NCI-H1105 (cell line): Measurements from ENCODE around the gene PCGF6.
"Not testable (repeated sequence)": the region's sequence is repeated elsewhere in the genome, so short reads cannot be mapped to it uniquely, and the experiment has no call there.

ENCODE experiments used
- DNase-seq: peaks from one replicate; lab custom pipeline; 2025; lab: John Stamatoyannopoulos, UW

The PCGF6 gene, protein sequence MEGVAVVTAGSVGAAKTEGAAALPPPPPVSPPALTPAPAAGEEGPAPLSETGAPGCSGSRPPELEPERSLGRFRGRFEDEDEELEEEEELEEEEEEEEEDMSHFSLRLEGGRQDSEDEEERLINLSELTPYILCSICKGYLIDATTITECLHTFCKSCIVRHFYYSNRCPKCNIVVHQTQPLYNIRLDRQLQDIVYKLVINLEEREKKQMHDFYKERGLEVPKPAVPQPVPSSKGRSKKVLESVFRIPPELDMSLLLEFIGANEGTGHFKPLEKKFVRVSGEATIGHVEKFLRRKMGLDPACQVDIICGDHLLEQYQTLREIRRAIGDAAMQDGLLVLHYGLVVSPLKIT

DNA sequence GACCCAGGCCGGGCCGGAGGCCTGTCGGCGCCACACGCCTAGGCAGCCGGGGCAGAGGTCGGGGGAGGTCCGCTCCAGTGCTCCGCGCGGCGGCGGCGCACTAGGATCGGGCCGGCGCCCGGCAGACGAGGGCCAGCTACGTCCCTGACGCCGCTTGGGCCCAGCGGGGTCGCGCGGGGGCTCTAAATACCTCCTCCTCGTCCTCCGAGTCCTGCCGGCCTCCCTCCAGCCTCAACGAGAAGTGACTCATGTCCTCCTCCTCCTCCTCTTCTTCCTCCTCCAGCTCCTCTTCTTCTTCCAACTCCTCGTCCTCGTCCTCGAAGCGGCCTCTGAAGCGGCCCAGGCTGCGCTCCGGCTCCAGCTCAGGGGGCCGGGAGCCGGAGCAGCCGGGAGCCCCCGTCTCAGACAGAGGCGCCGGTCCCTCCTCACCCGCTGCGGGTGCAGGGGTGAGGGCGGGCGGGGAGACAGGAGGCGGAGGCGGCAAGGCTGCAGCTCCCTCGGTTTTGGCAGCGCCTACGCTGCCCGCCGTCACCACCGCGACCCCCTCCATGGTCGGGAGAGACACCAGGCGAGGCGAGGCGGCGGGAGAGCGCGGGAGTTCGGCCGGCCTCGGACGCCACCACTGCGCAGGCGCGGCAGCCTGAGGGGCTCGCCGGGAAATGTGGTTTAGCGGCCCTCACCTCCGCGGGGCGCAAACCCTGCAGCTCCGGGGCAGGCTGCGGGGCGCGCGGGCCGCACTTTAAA lies at the start of gene PCGF6:
TSS of gene PCGF6 (minus strand) at position 624 of the 744 bp plus-strand sequence. CDS start at position 550, 74 bp downstream.
- peak; percentile 58 for DNase-seq

DNA sequence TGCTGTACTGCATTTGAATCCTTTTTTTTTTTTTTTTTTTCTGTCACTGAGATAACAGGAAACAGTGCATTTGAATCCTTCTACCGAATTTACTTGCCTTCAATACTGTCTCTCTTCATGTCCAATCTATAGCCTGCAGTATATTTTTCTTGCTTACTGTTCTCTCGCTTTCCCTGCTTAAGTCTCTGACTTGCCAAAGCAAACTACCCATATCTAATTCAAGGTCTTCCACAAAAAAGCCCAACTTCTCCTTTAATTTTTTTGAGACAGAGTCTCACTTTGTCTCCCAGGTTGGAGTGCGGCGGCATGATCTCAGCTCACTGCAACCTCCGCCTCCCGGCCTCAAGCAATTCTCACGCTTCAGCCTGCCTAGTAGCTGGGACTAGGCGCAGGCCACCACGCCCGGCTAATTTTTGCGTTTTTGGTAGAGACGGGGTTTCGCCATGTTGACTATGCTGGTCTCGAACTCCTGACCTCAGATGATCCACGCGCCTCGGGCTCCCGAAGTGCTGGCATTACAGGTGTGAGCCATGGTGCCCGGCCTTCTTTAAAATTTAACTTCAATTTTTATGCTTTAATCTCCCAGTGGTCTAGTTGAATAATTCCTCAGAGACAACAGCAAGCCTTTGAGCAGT lies 46.4 kb upstream of the PCGF6 start:
- no peak for DNase-seq

DNA sequence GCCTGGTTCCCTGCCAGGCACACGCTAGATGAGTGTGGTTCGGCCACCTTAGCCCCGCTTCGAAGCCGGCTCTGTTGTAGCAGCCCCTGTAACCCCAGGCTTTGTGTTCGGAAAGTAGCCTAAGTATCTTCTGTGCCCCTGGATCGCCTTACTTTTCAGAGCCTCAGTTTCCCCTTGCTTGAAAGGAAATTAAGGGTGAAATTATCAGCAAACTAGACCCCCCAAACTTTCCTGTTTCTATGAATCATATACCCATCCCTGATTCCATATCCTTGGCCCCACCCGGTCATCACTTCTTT lies 45.8 kb upstream of the PCGF6 start:
- DNase-seq = no peak

DNA sequence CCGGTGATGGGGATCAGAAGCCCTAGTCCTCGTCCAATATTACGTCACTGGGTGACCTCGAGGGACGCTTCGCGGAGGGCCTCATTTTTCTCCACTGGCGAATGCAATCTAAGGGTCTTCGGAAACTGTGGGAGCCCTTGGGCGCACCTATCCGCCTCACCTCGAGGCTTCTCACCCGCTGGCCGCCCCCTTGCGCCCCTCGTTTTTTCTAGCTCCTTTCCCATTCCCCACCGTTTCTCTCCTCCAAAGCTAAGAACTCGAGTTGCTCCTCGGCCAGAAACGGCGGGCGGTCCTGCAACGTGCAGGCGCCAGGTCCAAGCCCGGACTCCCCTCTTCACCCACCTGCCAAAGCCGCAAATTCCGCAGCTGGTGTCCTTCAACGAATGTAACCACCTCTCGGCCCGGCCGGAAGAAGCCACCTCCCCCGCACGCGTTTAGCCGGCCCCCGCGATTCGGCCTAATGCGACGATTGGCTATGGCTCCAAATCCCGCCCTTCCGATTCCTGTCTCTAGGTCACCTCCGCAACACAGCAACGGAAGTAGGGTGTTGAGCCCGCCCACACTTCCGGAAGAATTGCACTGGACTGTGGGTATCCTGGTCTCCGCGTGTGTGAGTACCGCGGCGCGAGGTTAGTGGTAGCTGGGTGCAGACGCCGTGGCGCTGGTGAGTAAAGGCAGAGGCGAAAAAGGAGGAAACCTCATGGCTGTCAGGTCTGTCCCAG lies 45.3 kb upstream of the PCGF6 start, which contains the start of the genes ATP5MK and PDCD11:
TSS of gene ATP5MK (minus strand) at position 409 of the 722 bp plus-strand sequence. CDS start 4,018 bp downstream, outside the sequence.
TSS of gene PDCD11 (plus strand) at position 560 of the 722 bp plus-strand sequence. CDS start 1,801 bp downstream, outside the sequence.
- peak; percentile 92 for DNase-seq

DNA sequence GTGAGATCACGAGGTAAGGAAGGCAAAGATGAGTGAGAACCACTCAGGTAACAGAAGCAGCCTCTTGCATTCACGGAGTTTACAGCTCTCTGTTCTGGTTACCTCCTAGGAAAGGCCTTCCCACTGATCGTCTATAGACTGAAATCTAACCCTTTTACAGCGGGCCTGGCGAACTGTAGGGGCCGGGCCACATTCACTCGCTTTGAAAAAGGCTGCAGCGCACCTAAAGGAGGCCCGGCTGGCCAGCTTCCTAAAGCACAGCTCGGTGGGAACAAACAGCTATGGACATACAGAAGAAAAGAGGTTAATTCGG lies 44.8 kb upstream of the PCGF6 start:
- DNase-seq = no peak

DNA sequence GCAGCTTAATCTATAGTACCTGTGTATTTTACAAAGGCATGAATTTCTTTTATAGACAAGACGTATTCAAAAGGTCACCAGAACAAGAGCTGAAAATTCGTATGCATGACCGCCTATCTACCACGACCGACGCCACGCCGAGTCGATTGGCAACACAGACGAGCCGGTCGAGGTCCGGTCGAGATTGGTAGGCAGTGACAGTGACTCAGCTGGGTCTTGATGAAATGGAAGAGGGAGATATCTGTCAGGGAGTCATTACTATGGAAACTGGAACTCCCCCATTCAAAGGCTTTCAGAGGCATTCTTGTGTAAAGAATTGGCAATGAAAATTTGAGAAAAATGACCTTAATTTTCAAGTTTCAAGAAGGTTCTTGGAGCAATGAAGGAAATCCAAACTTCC lies 43.2 kb upstream of the PCGF6 start:
- no peak for DNase-seq

DNA sequence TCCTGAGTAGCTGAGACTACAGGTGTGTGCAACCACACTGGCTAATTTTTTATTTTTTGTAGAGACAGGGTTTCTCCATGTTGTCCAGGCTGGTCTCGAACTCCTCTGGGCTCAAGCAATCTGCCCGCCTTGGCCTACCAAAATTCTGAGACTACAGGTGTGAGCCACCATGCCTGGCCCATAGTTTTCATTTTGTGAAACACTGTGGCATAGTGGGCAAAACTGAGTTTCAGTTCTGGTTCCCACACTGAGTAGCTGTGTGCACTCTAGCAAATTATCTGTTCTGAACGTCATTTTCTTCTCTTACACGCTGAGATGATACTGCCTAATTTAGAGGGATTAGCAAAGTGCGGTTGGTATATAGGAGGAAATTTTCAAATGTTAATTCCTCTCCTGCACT lies 31.8 kb upstream of the PCGF6 start:
- DNase-seq = no peak

DNA sequence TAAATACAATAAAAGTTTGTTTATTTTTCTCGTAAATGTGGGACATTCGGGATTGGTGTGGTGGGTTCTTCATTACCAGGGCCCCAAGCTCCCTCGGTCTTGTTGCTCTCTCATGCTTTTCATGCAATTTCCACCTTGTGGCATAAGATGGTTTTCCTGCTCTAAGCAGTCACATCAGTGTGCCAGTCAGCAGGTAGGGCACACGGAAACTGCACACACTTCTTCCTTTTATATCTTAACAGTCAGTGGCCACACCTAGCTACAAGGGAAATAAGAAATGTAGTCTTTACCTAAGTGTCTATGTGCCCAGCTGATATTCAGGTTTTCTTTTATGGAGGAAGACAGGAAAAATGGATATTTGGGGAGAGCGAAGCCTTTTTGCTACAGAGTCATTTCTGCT lies 23.3 kb upstream of the PCGF6 start:
- no peak for DNase-seq

DNA sequence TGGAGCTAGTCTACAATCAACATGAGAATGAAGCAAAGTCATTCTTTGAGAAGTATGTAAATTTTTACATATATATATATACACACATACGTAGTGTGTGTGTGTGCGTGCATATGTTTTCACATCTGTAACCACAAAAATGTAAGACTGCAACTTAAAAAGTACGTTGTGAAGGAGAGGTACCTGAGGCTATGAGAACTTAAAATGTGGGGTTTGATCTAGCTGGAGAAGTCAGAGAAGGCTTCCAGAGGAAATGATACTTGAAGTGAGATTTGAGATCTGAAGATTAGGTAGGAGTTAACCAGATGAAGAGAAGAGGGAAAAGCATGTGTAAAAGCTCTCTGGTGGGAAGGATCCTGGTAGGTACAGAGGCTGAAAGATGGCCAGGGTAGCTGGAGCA lies 22.6 kb upstream of the PCGF6 start:
- no peak for DNase-seq

DNA sequence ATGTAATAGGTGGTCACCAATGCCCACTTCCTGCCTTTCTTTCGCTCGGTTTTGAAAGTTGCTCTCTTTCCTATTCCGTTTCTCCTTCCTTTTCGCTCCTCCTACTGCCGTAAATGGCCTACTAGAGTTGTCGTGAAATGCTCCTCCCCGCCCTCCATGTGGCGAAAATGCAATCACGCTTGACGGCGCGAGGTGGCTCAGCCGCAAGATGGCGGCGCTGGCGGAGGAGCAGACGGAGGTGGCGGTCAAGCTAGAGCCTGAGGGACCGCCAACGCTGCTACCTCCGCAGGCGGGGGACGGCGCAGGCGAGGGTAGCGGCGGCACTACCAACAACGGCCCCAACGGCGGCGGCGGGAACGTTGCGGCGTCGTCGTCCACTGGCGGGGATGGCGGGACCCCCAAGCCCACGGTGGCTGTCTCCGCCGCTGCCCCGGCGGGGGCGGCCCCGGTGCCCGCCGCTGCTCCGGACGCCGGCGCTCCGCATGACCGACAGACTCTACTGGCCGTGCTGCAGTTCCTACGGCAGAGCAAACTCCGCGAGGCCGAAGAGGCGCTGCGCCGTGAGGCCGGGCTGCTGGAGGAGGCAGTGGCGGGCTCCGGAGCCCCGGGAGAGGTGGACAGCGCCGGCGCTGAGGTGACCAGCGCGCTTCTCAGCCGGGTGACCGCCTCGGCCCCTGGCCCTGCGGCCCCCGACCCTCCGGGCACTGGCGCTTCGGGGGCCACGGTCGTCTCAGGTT lies 17.0 kb upstream of the PCGF6 start, which contains the start of gene TAF5:
TSS of gene TAF5 (plus strand) at position 195 of the 737 bp plus-strand sequence. CDS start at position 209, 14 bp downstream.
- DNase-seq = peak; percentile 73

DNA sequence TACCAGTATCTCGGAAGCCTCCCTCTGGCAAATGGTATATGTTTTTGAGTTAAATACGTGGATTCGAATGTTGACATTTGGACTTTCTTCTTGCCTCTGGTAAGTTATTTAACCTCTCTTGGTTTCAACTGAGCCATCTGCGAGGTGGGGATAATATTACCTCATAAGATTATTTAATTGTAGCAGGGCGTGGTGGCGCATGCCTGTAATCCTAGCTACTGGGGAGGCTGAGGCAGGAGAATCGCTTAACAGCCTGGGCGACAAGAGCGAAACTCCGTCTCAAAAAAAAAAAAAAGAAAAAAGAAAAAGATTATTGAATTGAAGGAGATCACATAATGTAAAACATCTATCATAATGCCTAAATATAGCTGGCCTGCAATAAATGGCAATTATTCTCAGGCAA lies 16.4 kb upstream of the PCGF6 start:
- no peak for DNase-seq

DNA sequence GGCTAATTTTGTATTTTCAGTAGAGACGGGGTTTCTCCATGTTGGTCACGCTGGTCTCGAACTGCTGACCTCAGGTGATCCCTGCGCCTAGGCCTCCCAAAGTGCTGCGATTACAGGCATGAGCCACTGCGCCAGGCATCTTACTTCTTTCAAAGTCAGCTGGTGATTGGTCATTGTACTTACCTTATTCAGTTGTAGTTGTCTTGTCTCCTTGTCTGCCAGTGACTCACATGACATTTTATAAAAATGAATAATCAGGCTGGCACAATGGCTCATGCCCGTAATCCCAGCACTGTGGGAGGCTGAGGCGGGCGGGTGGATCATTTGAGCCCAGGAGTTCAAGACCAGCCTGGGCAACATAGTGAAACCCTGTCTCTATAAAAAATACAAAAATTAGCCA lies 9.9 kb upstream of the PCGF6 start:
- not testable (repeated sequence) for DNase-seq

DNA sequence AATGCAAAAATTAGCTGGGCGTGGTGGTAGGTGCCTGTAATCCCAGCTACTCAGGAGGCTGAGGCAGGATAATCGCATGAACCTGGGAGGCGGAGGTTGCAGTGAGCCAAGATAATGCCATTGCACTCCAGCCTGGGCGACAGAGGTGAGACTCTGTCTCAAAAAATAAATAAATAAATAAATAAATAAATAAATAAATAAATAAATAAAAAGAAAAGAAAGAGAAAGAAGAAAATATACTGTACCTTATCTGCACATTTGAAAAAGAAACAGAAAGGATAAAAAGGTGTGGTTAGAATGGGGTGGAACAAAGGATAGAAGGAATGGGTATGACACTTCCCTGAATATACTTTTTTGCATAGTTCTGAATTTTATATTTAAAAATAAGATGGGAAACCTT lies 8.6 kb upstream of the PCGF6 start:
- DNase-seq = not testable (repeated sequence)

DNA sequence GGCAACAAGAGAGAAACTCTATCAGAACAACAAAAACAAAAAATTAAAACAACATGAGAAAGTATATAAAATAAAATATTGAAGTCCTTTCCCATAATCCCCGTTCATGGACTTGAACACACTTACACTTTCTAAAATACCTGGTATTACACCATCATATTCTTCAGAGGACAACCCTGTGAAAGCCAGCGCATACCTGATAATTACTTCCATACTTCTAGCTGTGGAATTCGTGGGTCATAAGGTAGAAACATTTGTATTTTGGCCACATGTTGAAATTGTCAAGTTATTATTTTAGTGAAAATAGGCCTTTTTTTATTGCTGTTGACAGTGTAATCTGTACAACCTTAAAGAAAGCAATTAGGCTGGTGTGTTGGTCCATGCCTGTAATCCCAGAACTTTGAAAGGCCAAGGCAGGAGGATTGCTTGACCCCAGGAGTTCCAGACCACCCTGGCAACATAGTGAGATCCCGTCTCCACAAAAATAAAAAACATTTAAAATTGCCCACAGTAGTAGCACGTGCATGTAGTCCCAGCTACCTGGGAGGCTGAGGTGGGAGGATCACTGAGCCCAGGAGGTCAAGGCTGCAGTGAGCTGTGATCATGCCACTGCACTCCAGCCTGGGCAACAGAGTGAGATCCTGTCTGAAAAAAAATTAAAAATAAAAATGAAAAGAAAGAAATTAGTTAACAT lies 5.1 kb upstream of the PCGF6 start:
- DNase-seq = no peak

DNA sequence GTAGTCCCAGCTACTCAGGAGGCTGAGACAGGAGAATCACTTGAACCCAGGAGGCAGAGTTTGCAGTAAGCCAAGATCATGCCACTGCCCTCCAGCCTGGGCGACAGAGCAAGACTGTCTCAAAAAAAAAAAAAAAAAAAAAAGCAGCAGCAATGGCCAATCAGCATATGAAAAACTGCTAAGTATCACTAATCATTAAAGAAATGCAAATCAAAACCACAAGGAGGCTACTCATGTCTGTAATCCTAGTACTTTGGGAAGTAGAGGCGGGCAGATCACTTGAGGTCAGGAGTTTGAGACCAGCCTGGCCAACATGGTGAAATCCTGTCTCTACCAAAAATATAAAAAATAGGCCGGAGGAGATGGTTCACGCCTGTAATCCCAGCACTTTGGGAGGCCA lies 3.6 kb upstream of the PCGF6 start:
- not testable (repeated sequence) for DNase-seq

DNA sequence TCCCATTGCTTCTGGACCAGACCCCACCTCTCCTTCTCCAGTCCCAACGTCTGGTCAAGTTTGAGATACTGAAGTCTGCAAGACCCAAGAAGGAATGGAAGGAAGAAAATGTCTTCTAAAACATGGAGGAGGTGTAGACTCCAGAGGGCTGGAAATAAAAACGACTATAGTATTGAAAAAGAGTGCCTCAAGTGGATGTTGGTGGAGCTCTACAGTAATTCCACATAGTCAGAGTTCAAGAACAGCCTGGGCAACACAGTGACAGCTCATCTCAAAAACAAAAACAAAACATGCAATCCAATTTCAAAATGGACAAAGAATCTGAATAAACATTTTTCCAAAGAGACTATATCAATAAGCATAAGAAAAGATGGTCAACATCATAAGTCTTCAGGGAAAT lies 2.3 kb upstream of the PCGF6 start:
- no peak for DNase-seq

DNA sequence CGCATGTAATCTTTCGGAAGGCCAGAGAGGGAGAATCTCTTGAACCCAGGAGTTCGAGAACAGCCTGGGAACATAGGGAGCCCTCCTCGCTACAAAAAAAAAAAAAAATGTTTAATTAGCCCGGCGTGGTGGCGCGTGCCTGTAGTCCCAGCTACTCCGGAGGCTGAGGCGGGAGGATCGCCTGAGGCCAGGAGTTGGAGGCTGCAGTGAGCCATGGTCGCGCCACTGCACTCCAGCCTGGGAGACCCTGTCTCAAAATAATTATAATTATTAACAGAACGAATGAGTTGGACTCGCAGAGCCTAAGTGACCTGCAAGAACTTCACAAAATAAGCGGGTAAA lies 794 bp downstream of the PCGF6 start:
- no peak for DNase-seq

DNA sequence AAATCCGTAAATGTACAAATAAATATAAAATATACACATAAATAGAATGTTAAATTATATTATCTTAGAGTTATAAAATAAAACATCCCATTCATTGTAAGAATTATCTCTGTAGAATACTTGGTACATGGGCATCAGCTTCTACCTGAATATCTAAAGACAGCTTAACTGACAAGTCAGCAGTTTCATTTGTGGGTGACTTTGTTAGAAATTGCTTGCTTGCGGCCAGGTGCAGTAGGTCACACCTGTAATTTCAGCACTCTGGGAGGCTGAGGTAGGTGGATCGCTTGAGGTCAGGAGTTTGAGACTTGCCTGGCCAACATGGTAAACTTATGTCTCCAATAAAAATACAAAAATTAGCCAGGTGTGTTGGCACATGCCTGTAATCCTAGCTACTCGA lies 14.6 kb downstream of the PCGF6 start:
- no peak for DNase-seq

DNA sequence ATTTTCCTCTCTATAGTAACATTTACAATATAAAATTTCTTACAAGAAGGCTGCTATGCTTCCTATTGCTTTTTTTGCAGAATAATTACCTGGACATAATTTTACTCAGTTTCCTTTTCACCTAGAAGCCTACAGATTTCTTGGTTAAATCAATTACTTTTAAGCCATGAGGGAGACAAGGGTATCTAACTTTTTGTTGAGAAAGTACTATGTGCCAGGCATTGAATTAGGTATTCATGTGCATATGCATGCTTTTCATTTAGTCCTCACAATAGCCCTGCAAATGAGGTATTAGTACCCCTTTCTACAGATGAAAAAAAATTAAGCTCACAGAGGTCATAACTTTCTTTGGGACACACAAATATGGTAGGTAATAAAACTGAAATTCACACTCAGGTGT lies 16.4 kb downstream of the PCGF6 start:
- no peak for DNase-seq

DNA sequence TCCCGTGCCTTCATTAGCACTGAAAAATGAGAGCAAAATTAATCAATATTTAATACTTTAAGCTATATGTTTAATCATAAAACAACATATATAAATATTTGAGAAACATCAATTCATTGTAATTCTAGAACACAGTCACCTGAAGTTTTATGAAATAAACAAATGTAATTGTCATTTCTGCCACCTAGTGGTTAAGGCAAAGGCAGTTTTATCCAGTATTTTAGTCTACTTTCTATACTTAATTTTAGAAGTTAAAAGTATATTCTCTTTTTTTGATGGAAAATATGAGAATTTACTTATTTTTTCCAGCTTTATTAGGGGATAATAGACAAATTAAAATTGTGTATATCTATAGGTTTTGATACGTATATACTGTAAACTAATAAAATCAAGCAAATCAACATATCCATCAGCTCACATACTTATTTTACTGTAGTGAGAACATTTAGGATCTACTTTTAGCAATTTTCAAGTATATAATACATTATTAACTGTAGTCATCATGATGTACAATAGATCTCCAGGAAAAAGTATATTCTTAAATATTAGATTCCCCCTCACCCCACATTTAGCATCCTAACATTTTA lies 16.9 kb downstream of the PCGF6 start:
- no peak for DNase-seq

DNA sequence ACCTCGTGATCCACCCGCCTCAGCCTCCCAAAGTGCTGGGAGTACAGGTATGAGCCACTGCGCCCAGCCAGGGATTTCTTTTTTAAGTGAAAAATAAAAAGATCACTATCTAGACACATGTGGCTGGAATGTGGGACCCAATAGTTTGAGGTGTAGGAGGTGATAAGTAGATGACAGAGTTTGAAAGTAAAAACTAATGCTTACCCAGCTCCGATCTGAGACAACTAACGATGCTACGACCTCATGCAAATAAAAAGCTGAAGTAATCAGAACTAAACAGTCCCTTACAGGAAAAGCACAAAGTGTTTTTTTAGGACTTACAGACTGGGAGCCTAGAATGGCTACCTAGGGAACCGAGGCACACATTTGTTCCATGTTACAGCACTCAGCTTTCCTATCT lies 23.0 kb downstream of the PCGF6 start:
- DNase-seq = no peak
